Measurements from ENCODE around the gene MAFG.

Gene MAFG

GRCh38 chr17:81935709-81936084 is 8.2 kb upstream of the MAFG start:
- DNase-seq: no peak

- DNase-seq: no peak
These were observed 7.5 kb upstream of the MAFG start for GRCh38 chr17:81934850-81935708.

- no peak for DNase-seq
These were observed 6.7 kb upstream of the MAFG start for GRCh38 chr17:81934098-81934757.

- DNase-seq: no peak
These were observed 5.7 kb upstream of the MAFG start for GRCh38 chr17:81933178-81933699.

DNA sequence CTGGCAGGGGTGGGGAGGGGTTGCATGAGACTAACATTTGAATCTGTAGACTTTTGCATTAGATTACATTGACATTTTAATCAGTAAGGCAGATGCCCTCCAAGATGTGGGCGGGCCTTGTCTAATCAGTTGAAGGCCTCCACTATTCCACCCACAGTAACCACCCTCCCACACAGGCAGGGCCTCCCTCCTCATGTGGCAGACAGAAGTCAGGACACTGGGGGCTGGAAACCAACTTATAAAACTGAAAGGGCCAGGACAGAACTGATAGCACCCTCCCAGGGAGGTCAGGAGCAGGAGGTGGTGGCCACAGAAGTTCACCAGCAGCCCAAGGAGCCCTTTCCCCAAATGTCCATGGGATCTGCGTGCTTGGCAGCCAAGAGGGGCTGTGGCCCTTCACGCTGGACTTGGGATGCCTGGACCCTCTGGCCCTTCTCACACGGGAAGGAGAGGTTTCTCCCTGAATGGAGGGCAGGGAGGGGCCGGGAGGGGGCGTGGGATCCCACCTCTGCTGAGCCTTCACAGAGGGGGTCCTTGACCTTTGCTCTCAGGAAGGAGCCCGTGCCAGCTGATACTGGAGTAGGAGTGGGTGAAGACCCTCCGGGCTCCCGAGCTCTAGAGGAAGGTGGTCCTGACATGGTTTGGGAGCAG is 4.9 kb upstream of the MAFG start:
- DNase-seq: no peak

- no peak for DNase-seq
These were observed 4.2 kb upstream of the MAFG start for GRCh38 chr17:81931557-81932332.

DNA sequence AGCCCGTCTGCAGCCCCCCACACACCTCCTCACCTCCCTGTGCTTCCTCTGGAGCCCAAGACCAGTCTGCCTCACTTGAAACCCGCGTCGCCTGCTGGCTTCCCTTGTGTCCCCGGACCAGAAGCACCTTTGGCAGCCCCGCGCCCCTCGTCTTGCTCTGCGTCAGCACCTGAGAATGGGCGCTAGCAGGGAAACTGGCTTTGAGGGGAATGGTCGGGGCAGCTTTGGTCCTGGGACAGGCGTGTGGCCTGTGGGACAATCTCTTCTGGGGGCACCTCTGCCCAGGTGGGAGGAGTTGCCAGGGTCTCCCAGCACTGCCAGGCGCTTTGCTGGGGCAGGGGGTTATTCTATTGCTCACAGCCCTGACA is 3.6 kb upstream of the MAFG start:
- no peak for DNase-seq

GRCh38 chr17:81930142-81931125 is 2.9 kb upstream of the MAFG start:
- DNase-seq: no peak

DNA sequence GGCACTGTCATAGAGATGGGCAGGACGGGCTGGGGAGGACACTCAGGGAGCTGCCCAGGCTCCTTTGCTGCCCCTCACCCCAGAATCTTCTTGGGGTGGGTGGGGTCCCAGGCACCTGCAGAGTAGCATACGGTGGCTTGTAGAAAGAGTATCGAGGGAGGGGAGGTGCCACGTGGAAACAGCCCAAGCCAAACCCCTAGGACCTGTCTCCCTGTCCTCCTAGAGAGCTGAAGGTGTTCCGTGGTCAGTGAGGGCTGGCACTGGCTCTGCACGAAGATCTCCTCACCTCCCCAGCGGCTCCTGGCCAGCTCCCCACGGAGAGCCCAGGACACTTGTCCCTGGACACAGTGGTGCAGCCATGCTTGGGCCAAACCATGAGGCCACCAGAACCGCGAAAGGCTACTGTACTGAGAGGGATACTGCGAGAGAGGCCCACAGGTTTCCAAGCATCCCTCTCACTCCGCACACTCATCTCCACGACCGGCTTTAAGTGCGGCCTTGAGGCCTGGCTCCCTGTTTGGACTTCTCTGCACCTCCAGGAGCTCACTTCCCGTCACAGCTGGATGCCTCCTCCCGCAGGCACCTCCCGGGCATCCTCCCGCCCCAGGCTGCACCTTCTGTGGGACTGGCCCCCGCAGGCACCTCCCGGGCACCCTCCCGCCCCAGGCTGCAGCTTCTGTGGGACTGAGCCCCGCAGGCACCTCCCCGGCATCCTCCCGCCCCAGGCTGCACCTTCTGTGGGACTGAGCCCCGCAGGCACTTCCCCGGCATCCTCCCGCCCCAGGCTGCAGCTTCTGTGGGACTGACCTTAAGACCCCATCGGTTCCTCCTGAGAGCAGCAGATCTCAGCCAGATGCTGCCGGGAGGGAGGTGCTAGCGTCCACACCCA is 2.0 kb upstream of the MAFG start:
- DNase-seq: no peak

DNA sequence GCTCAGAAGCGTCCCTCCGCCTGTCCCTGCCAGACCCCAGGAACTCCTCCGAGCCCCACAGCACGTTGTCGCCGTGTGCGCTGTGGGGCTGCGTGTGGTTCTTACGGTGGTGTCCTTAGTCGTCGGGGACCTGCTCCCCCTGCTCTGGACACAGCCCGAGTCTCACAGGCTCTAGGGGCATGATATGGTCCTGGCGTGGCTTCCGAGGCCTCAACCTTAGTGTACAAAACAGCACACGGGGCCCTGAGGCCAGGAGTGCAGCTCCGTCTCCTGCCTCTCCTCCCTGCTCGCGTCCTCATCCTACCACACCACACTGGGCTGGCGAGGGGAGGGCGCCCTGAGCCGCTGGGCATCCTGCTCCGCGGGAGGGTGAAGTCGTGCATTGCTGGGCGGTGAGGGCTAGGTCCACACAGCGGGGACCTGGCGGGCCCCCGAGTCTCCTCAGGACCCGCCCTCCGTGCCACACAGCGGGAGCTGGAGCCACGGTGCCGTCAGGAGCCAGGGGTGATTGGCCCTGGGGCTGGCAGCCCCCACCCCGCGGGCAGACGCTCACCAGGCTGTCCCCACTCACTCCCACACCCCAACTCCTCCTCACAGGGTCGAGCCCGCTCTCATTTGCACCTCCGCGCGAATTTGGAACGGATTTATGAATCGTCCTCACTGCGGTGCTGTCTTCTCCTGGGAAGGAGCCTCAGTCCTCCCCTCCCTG is 1.2 kb upstream of the MAFG start:
- DNase-seq: no peak

- no peak for DNase-seq
These were observed 333 bp downstream of the MAFG start for GRCh38 chr17:81927152-81927652.

- peak; percentile 78 for DNase-seq
These were observed 934 bp downstream of the MAFG start for GRCh38 chr17:81926451-81927151.

GRCh38 chr17:81925860-81926450 is 1.6 kb downstream of the MAFG start:
- no peak for DNase-seq

GRCh38 chr17:81924557-81925532 is 2.7 kb downstream of the MAFG start:
- DNase-seq: no peak

GRCh38 chr17:81923302-81924260 is 4.0 kb downstream of the MAFG start:
- no peak for DNase-seq

Data from stimulated activated CD8-positive, alpha-beta memory T cell treated with anti-CD3 and anti-CD28 coated beads, Interleukin-4, amount 100 ng/mL, for 48 hours (primary cell).